A549 treated with GW870086 at 1 μM for 4 hours (cell line): ENCODE results near the gene NPIPA8. TPM values are rescaled to one million over a fixed set of nuclear protein-coding genes. Genes with fewer than 3 reads are reported as not detected.

Experiments
- total RNA-seq: library from RNA; stranded (reverse); fragments of 200-300 nt; extraction: Qiagen RNA extraction; gene quantifications from 5 replicates; pipeline ENCODE4 v1.2.3, GENCODE V29; 2022; ENCODE audit warnings: low read depth

NPIPA8 gene
- total RNA-seq = 0.55 to 1.8 TPM (median 1.0 TPM) in 5 replicates

GRCh38 chr16:18336636-18337035 is at the start of gene NPIPA8:
NPIPA8 (minus strand) TSS chr16:18336736; CDS start chr16:18332662, 4,074 bp downstream.

Other genes starting within 250 kb of the NPIPA8 start
- 97.8 to 113 TPM (median 106 TPM) in 5 replicates for gene NOMO2, start 225.4 kb upstream of the NPIPA8 start, total RNA-seq